ENCODE measurements around the gene SMYD4.
"Not testable (repeated sequence)": the region's sequence is repeated elsewhere in the genome, so short reads cannot be mapped to it uniquely, and the experiment has no call there.

The SMYD4 gene

GRCh38 chr17:1829592-1830257 lies at the start of gene SMYD4, which contains the start of gene RPA1:
Gene SMYD4 (minus strand): TSS chr17:1829902. CDS start chr17:1827994, 1,908 bp downstream.
Gene RPA1 (plus strand): TSS chr17:1830005. CDS start chr17:1830094, 89 bp downstream.
- DNase-seq = peak; percentile 83 to 84

- DNase-seq = no peak
Observed at GRCh38 chr17:1878419-1879121, 48.9 kb upstream of the SMYD4 start.

- no peak for DNase-seq
Observed at GRCh38 chr17:1875597-1875996, 45.9 kb upstream of the SMYD4 start.

GRCh38 chr17:1873418-1873817 lies 43.7 kb upstream of the SMYD4 start:
- DNase-seq = no peak

GRCh38 chr17:1872976-1873375 lies 43.3 kb upstream of the SMYD4 start:
- DNase-seq = no peak

GRCh38 chr17:1872254-1872653 lies 42.6 kb upstream of the SMYD4 start:
- DNase-seq = no peak

- DNase-seq = no peak
Observed at GRCh38 chr17:1871756-1872155, 42.1 kb upstream of the SMYD4 start.

- DNase-seq = no peak
Observed at GRCh38 chr17:1870592-1870991, 40.9 kb upstream of the SMYD4 start.

- DNase-seq = no peak
Observed at GRCh38 chr17:1868090-1868489, 38.4 kb upstream of the SMYD4 start.

- no peak for DNase-seq
Observed at GRCh38 chr17:1867307-1867706, 37.6 kb upstream of the SMYD4 start.

GRCh38 chr17:1865252-1866037 lies 35.7 kb upstream of the SMYD4 start:
- DNase-seq = peak; percentile 48

GRCh38 chr17:1861391-1862010 lies 31.8 kb upstream of the SMYD4 start:
- DNase-seq = no peak

GRCh38 chr17:1860978-1861377 lies 31.3 kb upstream of the SMYD4 start:
- no peak for DNase-seq

- DNase-seq = not testable (repeated sequence)
Observed at GRCh38 chr17:1856462-1856861, 26.8 kb upstream of the SMYD4 start.

- DNase-seq = no peak
Observed at GRCh38 chr17:1853698-1854097, 24.0 kb upstream of the SMYD4 start.

- DNase-seq = no peak
Observed at GRCh38 chr17:1852327-1852726, 22.6 kb upstream of the SMYD4 start.

GRCh38 chr17:1847191-1847590 lies 17.5 kb upstream of the SMYD4 start:
- no peak for DNase-seq

- DNase-seq = no peak
Observed at GRCh38 chr17:1843947-1844346, 14.2 kb upstream of the SMYD4 start.

- no peak for DNase-seq
Observed at GRCh38 chr17:1839516-1839915, 9.8 kb upstream of the SMYD4 start.

- DNase-seq = peak; percentile 20 to 26
Observed at GRCh38 chr17:1834380-1835149, 4.9 kb upstream of the SMYD4 start.

GRCh38 chr17:1830288-1830687 lies 586 bp upstream of the SMYD4 start:
- DNase-seq = peak in 1 of 2 donors; percentile 6

- DNase-seq = no peak
Observed at GRCh38 chr17:1829216-1829591, 498 bp downstream of the SMYD4 start.
